Panc1 (cell line): ENCODE data around the gene P2RY8.

Source experiments
- POLR2AphosphoS5 ChIP-seq: IDR thresholded peaks from 2 replicates; pipeline ENCODE4 v1.6.1; 2012; ENCODE audit warnings: mild to moderate bottlenecking, low read depth, low read length, moderate library complexity
- SIN3A ChIP-seq: IDR thresholded peaks from 2 replicates; pipeline ENCODE4 v1.6.1; 2012; ENCODE audit warnings: low read depth, mild to moderate bottlenecking, low read length, moderate library complexity, borderline replicate concordance; ENCODE audit not compliant: insufficient read depth
- TCF7L2 ChIP-seq: IDR thresholded peaks from 2 replicates; pipeline ENCODE4 v1.6.1; 2011; ENCODE audit warnings: mild to moderate bottlenecking, low read depth, low read length, inconsistent platforms
- TF ChIP-seq, protein P1 (sequence below): fragments of 450-650 bp; IDR thresholded peaks from 2 replicates; pipeline ENCODE4 v1.5.1; 2017; ENCODE audit warnings: mild to moderate bottlenecking
- TF ChIP-seq, protein P2 (sequence below), 2 experiments: IDR thresholded peaks; 2 replicates each; pipeline ENCODE4 v1.6.1; 2011 to 2012; ENCODE audit warnings: low read depth in 2 of 2, control low read depth in 1 of 2, low read length in 1 of 2, mild to moderate bottlenecking in 1 of 2, moderate library complexity in 1 of 2; ENCODE audit not compliant: insufficient read depth in 1 of 2

DNA sequence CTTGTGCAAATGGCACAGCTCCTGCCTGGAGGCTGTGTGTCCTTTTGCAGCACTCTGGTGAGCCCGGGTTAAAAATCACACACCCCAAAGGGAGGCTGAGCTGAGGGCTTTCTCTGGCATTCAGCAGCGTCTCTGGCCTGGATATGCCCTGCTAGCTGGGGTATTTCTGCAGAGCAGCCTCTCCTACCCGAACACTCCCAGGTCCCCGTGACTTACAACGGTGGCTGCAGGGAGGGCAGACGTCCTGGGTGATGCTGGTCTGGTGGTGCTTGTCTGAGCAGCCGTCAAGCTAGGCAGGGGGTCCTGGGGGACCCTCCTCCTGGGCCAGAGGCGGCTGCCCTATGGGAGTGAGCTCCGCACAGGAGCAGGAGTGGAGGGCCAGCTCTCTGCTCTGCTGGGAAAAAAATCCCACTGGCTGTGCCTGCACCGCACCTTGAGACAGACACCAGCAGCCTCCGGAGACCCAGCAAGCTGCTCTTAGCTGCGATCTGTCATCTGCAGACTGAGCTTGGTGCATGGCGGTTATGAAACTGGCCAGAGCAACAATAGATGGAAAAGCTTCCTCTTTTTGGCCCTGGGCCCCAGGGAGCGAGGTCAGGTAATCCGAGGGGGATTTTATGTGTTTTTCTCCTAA, 43.0 kb downstream of the P2RY8 start:
- TF ChIP-seq POLR2AphosphoS5: no peak
- TF ChIP-seq, protein P1, sequence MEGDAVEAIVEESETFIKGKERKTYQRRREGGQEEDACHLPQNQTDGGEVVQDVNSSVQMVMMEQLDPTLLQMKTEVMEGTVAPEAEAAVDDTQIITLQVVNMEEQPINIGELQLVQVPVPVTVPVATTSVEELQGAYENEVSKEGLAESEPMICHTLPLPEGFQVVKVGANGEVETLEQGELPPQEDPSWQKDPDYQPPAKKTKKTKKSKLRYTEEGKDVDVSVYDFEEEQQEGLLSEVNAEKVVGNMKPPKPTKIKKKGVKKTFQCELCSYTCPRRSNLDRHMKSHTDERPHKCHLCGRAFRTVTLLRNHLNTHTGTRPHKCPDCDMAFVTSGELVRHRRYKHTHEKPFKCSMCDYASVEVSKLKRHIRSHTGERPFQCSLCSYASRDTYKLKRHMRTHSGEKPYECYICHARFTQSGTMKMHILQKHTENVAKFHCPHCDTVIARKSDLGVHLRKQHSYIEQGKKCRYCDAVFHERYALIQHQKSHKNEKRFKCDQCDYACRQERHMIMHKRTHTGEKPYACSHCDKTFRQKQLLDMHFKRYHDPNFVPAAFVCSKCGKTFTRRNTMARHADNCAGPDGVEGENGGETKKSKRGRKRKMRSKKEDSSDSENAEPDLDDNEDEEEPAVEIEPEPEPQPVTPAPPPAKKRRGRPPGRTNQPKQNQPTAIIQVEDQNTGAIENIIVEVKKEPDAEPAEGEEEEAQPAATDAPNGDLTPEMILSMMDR: no peak
- no peak for TF ChIP-seq SIN3A
- TF ChIP-seq, protein P2, sequence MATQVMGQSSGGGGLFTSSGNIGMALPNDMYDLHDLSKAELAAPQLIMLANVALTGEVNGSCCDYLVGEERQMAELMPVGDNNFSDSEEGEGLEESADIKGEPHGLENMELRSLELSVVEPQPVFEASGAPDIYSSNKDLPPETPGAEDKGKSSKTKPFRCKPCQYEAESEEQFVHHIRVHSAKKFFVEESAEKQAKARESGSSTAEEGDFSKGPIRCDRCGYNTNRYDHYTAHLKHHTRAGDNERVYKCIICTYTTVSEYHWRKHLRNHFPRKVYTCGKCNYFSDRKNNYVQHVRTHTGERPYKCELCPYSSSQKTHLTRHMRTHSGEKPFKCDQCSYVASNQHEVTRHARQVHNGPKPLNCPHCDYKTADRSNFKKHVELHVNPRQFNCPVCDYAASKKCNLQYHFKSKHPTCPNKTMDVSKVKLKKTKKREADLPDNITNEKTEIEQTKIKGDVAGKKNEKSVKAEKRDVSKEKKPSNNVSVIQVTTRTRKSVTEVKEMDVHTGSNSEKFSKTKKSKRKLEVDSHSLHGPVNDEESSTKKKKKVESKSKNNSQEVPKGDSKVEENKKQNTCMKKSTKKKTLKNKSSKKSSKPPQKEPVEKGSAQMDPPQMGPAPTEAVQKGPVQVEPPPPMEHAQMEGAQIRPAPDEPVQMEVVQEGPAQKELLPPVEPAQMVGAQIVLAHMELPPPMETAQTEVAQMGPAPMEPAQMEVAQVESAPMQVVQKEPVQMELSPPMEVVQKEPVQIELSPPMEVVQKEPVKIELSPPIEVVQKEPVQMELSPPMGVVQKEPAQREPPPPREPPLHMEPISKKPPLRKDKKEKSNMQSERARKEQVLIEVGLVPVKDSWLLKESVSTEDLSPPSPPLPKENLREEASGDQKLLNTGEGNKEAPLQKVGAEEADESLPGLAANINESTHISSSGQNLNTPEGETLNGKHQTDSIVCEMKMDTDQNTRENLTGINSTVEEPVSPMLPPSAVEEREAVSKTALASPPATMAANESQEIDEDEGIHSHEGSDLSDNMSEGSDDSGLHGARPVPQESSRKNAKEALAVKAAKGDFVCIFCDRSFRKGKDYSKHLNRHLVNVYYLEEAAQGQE (IDR thresholded peaks at IDR 0.05; ENCODE audit: insufficient read depth in 1 of 2, low read depth in 2 of 2, low read length in 1 of 2): no peak
- TF ChIP-seq TCF7L2: no peak
